Left colon (tissue), 2 donors: ENCODE results near the gene SRPK2. TPM values are rescaled to one million over a fixed set of nuclear protein-coding genes. Genes with fewer than 3 reads are reported as not detected.
A peak's percentile ranks its signal among the peaks of the same experiment; 100 is the strongest.
"Not testable (repeated sequence)": the region's sequence is repeated elsewhere in the genome, so short reads cannot be mapped to it uniquely, and the experiment has no call there.

Experiments used
- ATAC-seq: fragments of 200-7000 bp; cut with Tn5 transposase; one replicate; pipeline ENCODE4 v1.9.1; 2020; ENCODE audit warnings: mild to moderate bottlenecking, moderate library complexity
- DNase-seq, 2 donors: peaks; one replicate each; pipeline ENCODE4 v3.0.0-alpha.2; 2020
- intact Hi-C, 2 donors: fragments of 100-400 bp; cut with DNase I in 1 of 2; cut with micrococcal nuclease in 1 of 2; formaldehyde crosslinking; loops; one replicate each; pipeline versions ENCODE4 v1.11.2 to v1.14.0; 2022; cut with DNase I, micrococcal nuclease
- total RNA-seq, 2 donors: library from RNA; stranded (reverse); fragmentation: NEBNext Ultra II Directional; extraction: Animal tissue kit (Norgen Biotek cat#: 25700); gene quantifications; one replicate each; pipeline ENCODE4 v1.2.1, GENCODE V29; 2021
- donor health status: DM: no; HTN: no; CAD: no.
- donor health status: DM: yes; HTN: yes; CAD: no.

Gene SRPK2
- total RNA-seq, 2 donors from 2014 or later, result 32.8 to 35.0 TPM

- no peak for ATAC-seq
- no peak for DNase-seq
- intact Hi-C loops, result no loop called here
Measured at GRCh38 chr7:105316578-105317344, 72.0 kb downstream of the SRPK2 start.

GRCh38 chr7:105315357-105315756 lies 73.4 kb downstream of the SRPK2 start:
- DNase-seq, result no peak
- ATAC-seq, result no peak
- intact Hi-C loops, result no loop called here

- ATAC-seq, result no peak
- intact Hi-C loops, result no loop called here
- no peak for DNase-seq
Measured at GRCh38 chr7:105309235-105310169, 79.2 kb downstream of the SRPK2 start.

- intact Hi-C loops, result no loop called here
- ATAC-seq, result no peak
- no peak for DNase-seq
Measured at GRCh38 chr7:105307163-105307672, 81.5 kb downstream of the SRPK2 start.

GRCh38 chr7:105306298-105306748 lies 82.4 kb downstream of the SRPK2 start:
- peak; percentile 33 for ATAC-seq
- intact Hi-C loops, result no loop called here
- DNase-seq, result no peak

- ATAC-seq (no peak), DNase-seq (no peak)
- intact Hi-C loops, result no loop called here
Measured at GRCh38 chr7:105305633-105306032, 83.1 kb downstream of the SRPK2 start.

- DNase-seq (no peak), ATAC-seq (peak; percentile 26)
- intact Hi-C loops, result no loop called here
Measured at GRCh38 chr7:105304040-105304895, 84.5 kb downstream of the SRPK2 start.

GRCh38 chr7:105300587-105300986 lies 88.1 kb downstream of the SRPK2 start:
- intact Hi-C loops, ATAC-seq, DNase-seq: not testable (repeated sequence)

- intact Hi-C loops, result no loop called here
- ATAC-seq (no peak), DNase-seq (no peak)
Measured at GRCh38 chr7:105298439-105298894, 90.3 kb downstream of the SRPK2 start.

GRCh38 chr7:105297985-105298384 lies 90.7 kb downstream of the SRPK2 start:
- intact Hi-C loops, result no loop called here
- DNase-seq (no peak), ATAC-seq (no peak)

GRCh38 chr7:105297309-105297708 lies 91.4 kb downstream of the SRPK2 start:
- ATAC-seq (no peak), DNase-seq (no peak)
- intact Hi-C loops, result no loop called here

- ATAC-seq (no peak), DNase-seq (no peak)
- intact Hi-C loops, result no loop called here
Measured at GRCh38 chr7:105296491-105296890, 92.2 kb downstream of the SRPK2 start.

GRCh38 chr7:105295596-105296352 lies 92.9 kb downstream of the SRPK2 start:
- no peak for DNase-seq
- intact Hi-C loops, result no loop called here
- ATAC-seq, result no peak

- DNase-seq, ATAC-seq, intact Hi-C loops: not testable (repeated sequence)
Measured at GRCh38 chr7:105294482-105294881, 94.2 kb downstream of the SRPK2 start.

GRCh38 chr7:105289704-105290103 lies 99.0 kb downstream of the SRPK2 start:
- ATAC-seq, result no peak
- intact Hi-C loops, result no loop called here
- DNase-seq, result no peak

GRCh38 chr7:105286441-105286840 lies 102.3 kb downstream of the SRPK2 start:
- intact Hi-C loops, result no loop called here
- no peak for ATAC-seq

GRCh38 chr7:105285118-105285874 lies 103.4 kb downstream of the SRPK2 start:
- intact Hi-C loops, result no loop called here
- DNase-seq, result no peak
- ATAC-seq, result no peak

More at GRCh38 chr7:105286441-105286840, 102.3 kb downstream of the SRPK2 start:
- no peak for DNase-seq
